ENCODE results near the gene ESPL1. TPM values are rescaled to one million over a fixed set of nuclear protein-coding genes. Genes with fewer than 3 reads are reported as not detected.

ESPL1 gene
- total and polyA plus RNA-seq, 4 donors: 2.8 to 19.3 (median 3.7) TPM

DNA sequence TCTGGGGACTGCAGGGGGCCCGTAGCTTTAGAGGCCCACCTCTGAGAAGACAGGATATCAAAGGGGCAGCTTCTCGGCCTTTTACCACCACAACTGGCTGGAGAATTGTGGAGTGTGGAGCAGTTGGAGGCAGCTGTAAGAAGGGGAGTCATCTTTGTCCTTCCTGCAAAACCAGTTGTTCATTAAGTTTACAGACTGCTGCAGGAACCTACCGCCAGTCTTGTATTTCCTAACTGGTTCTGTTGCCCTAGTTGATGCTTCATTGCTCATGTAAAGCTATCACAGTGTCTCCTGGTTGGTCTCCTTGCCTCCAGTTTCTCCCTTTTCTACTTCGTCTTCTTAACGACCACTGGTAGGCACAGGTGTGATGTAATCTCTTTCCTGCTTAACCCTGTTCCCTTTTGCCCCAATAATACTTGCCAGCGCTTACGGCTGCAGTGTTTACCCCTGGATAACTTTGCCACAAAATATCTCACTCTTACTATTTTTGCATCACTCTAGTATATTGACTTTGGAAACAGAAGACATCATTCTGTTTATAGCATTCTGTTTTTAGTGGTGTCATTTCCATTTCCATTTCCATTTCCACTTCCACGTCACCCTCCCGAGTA, 11.9 kb downstream of the ESPL1 start:
- Histone ChIP-seq H3K27me3 (ENCODE audit: control insufficient read depth in 4 of 4, insufficient read depth in 4 of 4, low read length in 3 of 4) (no peaks in the 10 kb centered on the region), H3K36me3 (ENCODE audit: control insufficient read depth in 4 of 4, insufficient read depth in 3 of 4, low read depth in 1 of 4, low read length in 3 of 4) (peaks cover 0 to 3% (median 1%) of the 10 kb centered on the region in 4 donors), H3K4me3 (ENCODE audit: low read depth in 1 of 3, low read length in 3 of 3) (peak overlapping the region; percentile 14 to 27 (median 20)), H3K9me3 (ENCODE audit: control insufficient read depth in 4 of 4, low read length in 3 of 4) (no peaks in the 10 kb centered on the region), H3K9ac (ENCODE audit: low read depth in 1 of 2, low read length in 2 of 2) (no peak overlapping the region), H3K4me1 (ENCODE audit: control insufficient read depth in 4 of 4, insufficient read depth in 4 of 4, low read length in 3 of 4) (peaks cover 4 to 12% (median 11%) of the 10 kb centered on the region in 4 donors), H3K27ac (ENCODE audit: low read depth in 1 of 2, low read length in 2 of 2) (peak overlapping the region in 1 of 2 donors; percentile 37)
- DNase-seq (ENCODE audit: low spot score): no peak
- TF ChIP-seq RXRA (IDR thresholded peaks at IDR 0.05): peak in 1 of 2 donors; percentile 39
- no peak for TF ChIP-seq NR2F2 (IDR thresholded peaks at IDR 0.05)
- TF ChIP-seq, protein P1, sequence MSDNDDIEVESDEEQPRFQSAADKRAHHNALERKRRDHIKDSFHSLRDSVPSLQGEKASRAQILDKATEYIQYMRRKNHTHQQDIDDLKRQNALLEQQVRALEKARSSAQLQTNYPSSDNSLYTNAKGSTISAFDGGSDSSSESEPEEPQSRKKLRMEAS (IDR thresholded peaks at IDR 0.05): no peak
- no peak for TF ChIP-seq YY1 (IDR thresholded peaks at IDR 0.05)
- peak; percentile 40 for TF ChIP-seq SP1 (IDR thresholded peaks at IDR 0.05)
- TF ChIP-seq, protein P2, sequence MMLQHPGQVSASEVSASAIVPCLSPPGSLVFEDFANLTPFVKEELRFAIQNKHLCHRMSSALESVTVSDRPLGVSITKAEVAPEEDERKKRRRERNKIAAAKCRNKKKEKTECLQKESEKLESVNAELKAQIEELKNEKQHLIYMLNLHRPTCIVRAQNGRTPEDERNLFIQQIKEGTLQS (IDR thresholded peaks at IDR 0.05): peak; percentile 41
- TF ChIP-seq GABPA (IDR thresholded peaks at IDR 0.05 in 1 of 2, conservative IDR thresholded peaks at IDR 0.05 in 1 of 2): no peak
- TF ChIP-seq HNF4G (IDR thresholded peaks at IDR 0.05): no peak
- TF ChIP-seq, protein P3, sequence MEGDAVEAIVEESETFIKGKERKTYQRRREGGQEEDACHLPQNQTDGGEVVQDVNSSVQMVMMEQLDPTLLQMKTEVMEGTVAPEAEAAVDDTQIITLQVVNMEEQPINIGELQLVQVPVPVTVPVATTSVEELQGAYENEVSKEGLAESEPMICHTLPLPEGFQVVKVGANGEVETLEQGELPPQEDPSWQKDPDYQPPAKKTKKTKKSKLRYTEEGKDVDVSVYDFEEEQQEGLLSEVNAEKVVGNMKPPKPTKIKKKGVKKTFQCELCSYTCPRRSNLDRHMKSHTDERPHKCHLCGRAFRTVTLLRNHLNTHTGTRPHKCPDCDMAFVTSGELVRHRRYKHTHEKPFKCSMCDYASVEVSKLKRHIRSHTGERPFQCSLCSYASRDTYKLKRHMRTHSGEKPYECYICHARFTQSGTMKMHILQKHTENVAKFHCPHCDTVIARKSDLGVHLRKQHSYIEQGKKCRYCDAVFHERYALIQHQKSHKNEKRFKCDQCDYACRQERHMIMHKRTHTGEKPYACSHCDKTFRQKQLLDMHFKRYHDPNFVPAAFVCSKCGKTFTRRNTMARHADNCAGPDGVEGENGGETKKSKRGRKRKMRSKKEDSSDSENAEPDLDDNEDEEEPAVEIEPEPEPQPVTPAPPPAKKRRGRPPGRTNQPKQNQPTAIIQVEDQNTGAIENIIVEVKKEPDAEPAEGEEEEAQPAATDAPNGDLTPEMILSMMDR (IDR thresholded peaks at IDR 0.05; ENCODE audit: low read depth, low read length, missing input control): no peak
- TF ChIP-seq FOXA1 (IDR thresholded peaks at IDR 0.05): peak; percentile 21
- TF ChIP-seq EGR1 (IDR thresholded peaks at IDR 0.05; ENCODE audit: low read depth in 2 of 2): no peak
- TF ChIP-seq, protein P4, sequence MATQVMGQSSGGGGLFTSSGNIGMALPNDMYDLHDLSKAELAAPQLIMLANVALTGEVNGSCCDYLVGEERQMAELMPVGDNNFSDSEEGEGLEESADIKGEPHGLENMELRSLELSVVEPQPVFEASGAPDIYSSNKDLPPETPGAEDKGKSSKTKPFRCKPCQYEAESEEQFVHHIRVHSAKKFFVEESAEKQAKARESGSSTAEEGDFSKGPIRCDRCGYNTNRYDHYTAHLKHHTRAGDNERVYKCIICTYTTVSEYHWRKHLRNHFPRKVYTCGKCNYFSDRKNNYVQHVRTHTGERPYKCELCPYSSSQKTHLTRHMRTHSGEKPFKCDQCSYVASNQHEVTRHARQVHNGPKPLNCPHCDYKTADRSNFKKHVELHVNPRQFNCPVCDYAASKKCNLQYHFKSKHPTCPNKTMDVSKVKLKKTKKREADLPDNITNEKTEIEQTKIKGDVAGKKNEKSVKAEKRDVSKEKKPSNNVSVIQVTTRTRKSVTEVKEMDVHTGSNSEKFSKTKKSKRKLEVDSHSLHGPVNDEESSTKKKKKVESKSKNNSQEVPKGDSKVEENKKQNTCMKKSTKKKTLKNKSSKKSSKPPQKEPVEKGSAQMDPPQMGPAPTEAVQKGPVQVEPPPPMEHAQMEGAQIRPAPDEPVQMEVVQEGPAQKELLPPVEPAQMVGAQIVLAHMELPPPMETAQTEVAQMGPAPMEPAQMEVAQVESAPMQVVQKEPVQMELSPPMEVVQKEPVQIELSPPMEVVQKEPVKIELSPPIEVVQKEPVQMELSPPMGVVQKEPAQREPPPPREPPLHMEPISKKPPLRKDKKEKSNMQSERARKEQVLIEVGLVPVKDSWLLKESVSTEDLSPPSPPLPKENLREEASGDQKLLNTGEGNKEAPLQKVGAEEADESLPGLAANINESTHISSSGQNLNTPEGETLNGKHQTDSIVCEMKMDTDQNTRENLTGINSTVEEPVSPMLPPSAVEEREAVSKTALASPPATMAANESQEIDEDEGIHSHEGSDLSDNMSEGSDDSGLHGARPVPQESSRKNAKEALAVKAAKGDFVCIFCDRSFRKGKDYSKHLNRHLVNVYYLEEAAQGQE (IDR thresholded peaks at IDR 0.05): no peak
- no peak for TF ChIP-seq JUND (IDR thresholded peaks at IDR 0.05)
- TF ChIP-seq FOXA2 (IDR thresholded peaks at IDR 0.05): peak; percentile 36
- TF ChIP-seq TAF1 (conservative IDR thresholded peaks at IDR 0.05): no peak
- no peak for TF ChIP-seq RAD21 (IDR thresholded peaks at IDR 0.05)
- TF ChIP-seq, protein P5, sequence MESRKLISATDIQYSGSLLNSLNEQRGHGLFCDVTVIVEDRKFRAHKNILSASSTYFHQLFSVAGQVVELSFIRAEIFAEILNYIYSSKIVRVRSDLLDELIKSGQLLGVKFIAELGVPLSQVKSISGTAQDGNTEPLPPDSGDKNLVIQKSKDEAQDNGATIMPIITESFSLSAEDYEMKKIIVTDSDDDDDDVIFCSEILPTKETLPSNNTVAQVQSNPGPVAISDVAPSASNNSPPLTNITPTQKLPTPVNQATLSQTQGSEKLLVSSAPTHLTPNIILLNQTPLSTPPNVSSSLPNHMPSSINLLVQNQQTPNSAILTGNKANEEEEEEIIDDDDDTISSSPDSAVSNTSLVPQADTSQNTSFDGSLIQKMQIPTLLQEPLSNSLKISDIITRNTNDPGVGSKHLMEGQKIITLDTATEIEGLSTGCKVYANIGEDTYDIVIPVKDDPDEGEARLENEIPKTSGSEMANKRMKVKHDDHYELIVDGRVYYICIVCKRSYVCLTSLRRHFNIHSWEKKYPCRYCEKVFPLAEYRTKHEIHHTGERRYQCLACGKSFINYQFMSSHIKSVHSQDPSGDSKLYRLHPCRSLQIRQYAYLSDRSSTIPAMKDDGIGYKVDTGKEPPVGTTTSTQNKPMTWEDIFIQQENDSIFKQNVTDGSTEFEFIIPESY (IDR thresholded peaks at IDR 0.05): no peak
- no peak for TF ChIP-seq HNF4A (conservative IDR thresholded peaks at IDR 0.05)
- WGBS: 49% methylated on average over 9 of the region's 9 CpGs
